T follicular helper cell (primary cell): Measurements from ENCODE around the gene NXPH2.
"Not testable (repeated sequence)": the region's sequence is repeated elsewhere in the genome, so short reads cannot be mapped to it uniquely, and the experiment has no call there.

Source experiments
- DNase-seq: peaks from one replicate; pipeline ENCODE4 v3.0.0-alpha.2; 2020; ENCODE audit warnings: low read depth

Gene NXPH2

DNA sequence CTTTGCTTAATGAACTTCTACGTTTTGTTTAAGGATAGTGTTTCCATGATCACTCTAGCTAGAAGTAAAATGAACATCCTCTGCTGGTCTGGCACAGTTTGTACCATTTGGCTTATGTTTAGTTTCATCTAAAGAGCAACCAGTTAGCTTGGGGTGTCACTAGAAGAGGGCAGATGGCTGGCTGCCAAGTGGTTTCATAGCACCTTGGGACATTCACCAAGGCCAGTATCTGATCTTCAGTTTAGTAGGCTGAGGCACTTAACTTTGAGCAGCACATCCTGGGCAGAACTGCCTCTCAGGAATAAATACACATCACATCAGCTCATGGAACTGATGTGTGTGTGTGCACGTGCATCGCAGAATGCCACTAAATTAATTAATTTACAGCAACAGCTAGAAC lies 68.4 kb downstream of the NXPH2 start:
- DNase-seq: no peak

GRCh38 chr2:138708682-138709241 lies 71.4 kb downstream of the NXPH2 start:
- DNase-seq: no peak

DNA sequence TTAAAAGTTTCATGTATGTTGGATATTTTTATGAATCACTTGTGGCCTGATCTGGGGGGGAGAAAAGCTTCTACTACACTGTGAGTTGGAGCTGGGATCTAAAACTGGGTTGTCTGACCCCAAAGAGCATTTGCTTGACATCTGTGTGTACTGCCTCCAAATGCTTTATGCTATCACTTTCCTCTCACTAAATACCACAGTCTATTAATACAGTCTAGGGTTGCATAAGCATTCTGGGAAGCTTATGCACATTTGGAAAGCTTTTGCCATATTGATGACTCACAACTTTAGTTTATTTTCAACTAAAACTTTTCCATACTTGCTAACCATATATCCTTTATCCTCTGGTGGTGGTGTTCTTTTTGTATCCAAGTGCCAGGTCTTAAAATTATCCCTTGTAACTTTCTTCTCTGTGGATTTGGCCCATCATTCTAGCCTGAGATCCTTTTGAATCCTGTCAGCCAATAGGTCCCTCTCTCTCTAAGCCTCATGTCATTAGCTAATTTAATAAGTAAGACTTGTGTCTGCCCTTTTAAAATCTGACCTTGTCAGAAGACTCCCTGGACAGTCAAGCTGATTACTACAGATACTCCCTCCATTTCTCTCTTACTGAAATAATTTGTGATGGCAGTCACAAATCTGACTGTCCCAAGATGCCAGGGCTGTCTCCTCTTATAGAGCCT lies 72.7 kb downstream of the NXPH2 start:
- no peak for DNase-seq

GRCh38 chr2:138703242-138703641 lies 76.9 kb downstream of the NXPH2 start:
- no peak for DNase-seq

GRCh38 chr2:138700716-138701115 lies 79.5 kb downstream of the NXPH2 start:
- DNase-seq: no peak

DNA sequence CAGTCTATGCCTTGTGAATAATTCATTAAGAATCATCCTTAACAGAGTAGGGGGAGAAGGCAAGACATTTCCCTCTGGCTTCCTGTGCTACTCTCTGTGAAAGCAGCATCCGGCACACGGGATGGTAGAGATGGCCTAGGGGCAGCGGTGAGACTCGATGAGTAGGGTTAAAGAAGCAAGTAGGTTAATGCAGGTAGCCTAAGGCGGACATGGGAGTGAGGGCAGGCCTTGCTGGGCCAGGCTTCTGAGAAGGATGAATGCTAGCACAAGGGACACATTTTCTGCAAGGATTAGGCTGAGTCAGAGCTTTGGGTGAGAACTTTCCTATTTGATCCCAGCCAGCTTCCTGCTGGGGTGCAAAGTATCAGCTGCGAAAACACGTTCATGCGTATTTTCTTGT lies 80.8 kb downstream of the NXPH2 start:
- DNase-seq: no peak

GRCh38 chr2:138698428-138698827 lies 81.8 kb downstream of the NXPH2 start:
- DNase-seq: no peak

GRCh38 chr2:138691667-138692066 lies 88.5 kb downstream of the NXPH2 start:
- no peak for DNase-seq

DNA sequence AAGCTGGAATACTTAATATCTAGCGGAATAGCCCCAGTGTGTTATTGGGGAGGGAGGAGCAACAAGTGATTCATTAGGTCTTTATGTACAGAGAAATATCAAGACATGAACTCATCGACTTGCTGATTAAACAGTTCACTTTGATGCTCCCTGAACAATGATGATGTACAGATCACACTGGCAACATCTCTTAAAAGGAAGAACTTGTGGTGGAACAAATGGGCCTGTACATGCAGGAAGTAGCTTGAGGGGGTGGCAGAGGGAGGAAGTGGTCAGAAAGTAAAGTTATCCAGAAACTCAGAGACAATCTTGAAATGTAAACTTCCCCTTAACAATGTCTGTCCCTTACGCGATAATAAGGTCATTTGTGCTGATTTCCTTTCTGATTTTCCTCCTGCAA lies 90.5 kb downstream of the NXPH2 start:
- DNase-seq: no peak

GRCh38 chr2:138682163-138682562 lies 98.0 kb downstream of the NXPH2 start:
- DNase-seq: no peak

DNA sequence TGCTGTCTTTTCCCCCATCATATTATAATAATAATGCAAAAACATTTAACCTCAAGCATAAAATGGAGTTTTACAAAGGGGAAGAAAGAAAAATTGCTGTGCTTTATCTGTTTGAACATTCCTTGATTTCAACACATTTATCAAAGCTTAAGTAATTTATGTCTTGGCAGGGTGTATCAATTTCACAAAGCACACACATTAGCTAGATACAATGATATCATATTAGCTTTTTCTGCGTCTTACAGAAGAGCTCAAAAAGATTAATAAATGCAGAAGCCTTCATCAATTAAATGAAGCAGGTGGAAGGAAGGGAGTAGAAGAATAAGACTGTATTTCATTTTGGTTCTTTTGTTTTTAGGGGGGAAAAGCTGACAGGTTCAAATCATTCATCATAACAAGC lies 103.0 kb downstream of the NXPH2 start:
- DNase-seq: no peak

DNA sequence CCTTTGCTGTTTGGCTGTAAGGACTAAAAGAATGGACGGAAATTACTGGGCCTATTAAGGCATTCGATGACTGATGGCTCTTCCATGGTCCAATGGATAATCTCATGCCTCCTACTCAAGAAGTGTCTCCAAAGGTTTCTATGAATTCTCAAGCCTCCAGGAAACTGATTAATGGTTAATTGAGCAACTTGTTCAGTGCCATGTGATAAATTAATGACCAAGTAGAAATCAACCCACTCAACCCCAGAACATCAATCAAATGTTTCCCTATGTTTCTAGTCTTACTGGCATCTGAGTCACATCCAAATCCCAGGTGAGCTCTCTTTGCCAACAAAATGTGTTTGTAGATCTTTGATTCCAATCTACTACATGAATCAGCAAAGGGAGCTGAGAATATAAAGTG lies 103.6 kb downstream of the NXPH2 start:
- DNase-seq: no peak

GRCh38 chr2:138671566-138671965 lies 108.6 kb downstream of the NXPH2 start:
- DNase-seq: no peak

- no peak for DNase-seq
Measured at GRCh38 chr2:138670734-138671133, 109.5 kb downstream of the NXPH2 start.

DNA sequence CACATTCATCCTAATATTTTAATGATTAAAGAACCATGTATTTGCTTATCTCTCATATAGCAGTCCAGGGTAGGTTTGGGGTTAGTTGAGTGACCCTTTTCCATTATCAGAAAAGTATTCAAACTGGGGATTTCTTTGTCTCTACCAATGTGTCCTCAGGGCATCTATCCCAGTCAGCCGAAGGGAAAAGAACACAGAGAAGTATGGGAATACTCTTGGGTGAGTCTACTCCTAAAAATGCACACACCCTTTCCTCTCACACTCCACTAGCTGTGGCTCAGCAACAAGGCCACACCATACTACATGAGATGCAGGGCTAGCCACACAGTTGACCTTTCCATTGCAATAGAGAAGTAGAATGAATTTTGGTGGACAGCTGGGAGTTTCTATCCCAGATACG lies 114.3 kb downstream of the NXPH2 start:
- DNase-seq: no peak

DNA sequence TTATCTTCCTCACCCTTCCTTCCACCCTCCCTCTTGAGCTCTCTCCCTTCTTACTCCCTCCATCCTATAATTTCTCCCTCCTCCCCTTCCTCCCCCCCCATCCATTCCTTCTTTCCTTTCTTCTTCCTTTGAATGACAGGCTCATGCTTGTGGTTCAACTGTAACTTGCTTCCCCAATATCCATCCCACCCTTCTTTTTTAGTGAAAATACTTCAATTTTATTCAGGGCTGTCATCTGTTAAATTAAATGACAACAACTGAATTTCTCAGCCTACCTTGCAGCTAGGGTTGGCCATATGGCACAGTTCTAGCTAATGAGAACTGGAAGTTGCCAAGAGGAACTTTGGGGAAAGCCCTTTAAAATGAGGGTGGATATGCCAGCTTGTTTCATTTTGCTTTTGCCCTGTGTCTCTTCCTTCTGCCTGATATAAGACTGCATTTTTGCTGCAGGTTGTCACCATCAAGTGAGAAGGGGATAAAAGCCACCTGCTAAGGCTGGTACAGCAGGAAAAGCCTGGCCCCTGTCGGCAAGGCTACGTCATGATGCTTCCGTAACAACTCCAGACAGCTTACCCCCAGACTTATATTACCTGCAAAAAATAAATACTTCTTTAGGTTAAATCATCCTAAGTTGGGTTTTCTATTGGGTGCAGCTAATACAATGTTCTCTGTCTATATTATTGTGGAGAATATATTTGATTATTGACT lies 121.8 kb downstream of the NXPH2 start:
- no peak for DNase-seq

DNA sequence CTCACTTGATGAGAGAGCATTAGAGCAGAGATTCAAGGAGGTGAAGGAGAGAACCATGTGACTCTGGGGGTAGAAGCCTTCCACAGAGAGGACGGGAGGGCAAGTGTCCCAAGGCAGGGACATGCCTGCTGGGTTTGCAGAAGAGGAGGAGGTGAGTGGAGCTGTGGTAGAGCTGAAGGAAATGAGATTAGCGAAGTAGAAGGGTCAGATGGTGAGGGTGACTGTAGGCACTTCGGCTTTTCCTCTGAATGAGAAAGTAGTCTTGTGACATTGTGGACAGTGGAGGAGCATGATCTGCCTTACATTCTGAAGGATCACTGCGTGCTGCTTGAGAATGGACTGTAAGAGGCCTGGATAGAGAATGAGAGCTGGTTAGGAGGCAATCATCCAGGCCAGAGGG lies 126.0 kb downstream of the NXPH2 start:
- no peak for DNase-seq

GRCh38 chr2:138652378-138652777 lies 127.8 kb downstream of the NXPH2 start:
- no peak for DNase-seq

DNA sequence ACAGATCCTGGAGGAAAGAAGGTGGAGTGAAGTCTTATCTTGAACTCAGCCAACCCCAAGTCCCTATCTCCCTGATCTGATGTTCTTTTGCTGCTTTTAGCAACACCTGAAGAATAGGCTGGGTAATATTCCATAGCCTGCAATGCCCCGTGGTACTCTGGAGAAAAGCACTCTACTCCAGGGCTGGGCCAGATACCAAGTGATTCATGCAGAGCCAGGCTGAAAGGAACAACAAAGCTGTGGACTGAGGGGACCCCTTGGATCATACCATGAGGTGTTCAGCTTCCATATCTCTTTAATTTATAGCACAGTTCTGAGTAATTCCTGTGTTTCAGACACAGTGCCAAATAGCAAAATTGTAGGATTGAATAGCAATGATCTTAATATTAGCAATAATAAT lies 130.6 kb downstream of the NXPH2 start:
- no peak for DNase-seq

DNA sequence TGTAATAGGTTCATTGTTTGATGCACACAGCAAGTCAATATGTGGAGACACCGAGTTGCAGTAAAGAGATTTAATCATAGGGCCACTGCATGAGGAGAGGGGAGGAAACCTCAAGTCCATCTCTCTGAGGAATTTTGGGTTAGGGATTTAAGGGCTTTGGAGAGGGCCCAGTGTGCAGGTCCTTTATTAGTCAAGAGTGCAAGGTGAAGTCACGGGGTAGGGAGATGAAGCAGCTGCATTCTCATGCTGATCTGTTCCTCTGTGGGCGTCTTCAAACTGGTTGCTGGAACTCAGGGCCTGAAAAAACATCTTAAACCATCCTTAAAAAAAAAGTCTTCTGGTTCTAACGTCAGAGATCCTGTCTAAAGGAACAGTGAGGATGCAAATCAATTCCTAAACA lies 131.6 kb downstream of the NXPH2 start:
- no peak for DNase-seq

GRCh38 chr2:138644776-138645175 lies 135.4 kb downstream of the NXPH2 start:
- not testable (repeated sequence) for DNase-seq

DNA sequence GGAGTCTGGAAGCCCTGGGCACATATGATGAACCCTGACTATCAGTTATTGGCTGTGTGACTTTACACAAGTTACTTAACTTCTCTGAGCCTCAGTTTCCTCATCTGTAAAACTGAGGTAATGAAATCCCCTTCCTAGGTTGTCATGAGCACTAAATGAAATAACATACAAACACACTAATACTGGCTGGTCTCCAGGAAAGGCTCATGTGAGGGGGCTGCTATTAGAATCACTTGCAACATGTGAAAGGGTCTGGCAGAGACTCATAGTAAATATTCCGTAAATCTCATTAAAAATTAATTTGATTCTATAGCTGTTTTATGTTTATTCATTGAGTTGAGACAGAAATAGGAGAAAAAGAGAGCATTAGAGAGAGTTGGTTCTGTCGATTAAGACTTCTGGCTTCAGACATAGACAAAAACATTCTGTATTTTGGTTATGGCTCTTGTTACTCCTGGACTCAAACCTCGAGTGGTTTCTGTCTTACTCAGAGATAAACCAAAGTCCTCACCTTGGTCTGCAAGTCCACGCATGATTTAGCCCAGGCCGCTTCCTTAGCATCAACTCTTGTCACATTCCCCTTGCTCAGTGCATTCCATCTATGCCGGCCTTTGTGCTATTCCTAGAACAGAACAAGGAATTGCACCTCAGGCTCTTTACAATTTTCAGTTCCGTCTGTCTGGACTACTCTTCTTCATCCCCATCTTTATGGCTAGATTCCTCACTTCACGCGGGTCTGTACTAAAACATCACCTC lies 139.1 kb downstream of the NXPH2 start:
- no peak for DNase-seq

- DNase-seq: no peak
Measured at GRCh38 chr2:138637686-138638085, 142.5 kb downstream of the NXPH2 start.
